ENCODE results near the gene FAM118A. TPM values are rescaled to one million over a fixed set of nuclear protein-coding genes. Genes with fewer than 3 reads are reported as not detected.

Gene FAM118A
- total and polyA plus RNA-seq, 9 of the 15 experiments (the other 6 are each of a cell fraction or from before 2014, with no cell fraction given), result 17.0 to 223 (median 59.4) TPM

- peak; percentile 83 for TF ChIP-seq MGA (IDR thresholded peaks at IDR 0.05)
- no peak for TF ChIP-seq ZNF518B (CRISPR knock-in tag; IDR thresholded peaks at IDR 0.05)
- TF ChIP-seq SMC3 (conservative IDR thresholded peaks at IDR 0.05; ENCODE audit: insufficient read depth, low read depth, low read length), result 0 out of 2 replicates have a peak, but pooled peaks have one; percentile 14
- no peak for TF ChIP-seq ZNF41 (CRISPR knock-in tag; conservative IDR thresholded peaks at IDR 0.05)
- no peak for TF ChIP-seq SAP30 (IDR thresholded peaks at IDR 0.05; ENCODE audit: borderline replicate concordance, insufficient read depth, low read depth, low read length, poor library complexity, severe bottlenecking)
These were observed 46.1 kb upstream of the FAM118A start (continued) for GRCh38 chr22:45263463-45264269.

All from K562 (cell line).